HG03558 (cell line): ENCODE data around the gene SLC11A1.

ENCODE experiments used
- ATAC-seq: cut with Tn5 transposase; IDR thresholded peaks from one replicate; pipeline ENCODE4 v1.9.1; 2021; ENCODE audit warnings: moderate number of reproducible peaks; ENCODE audit not compliant: unreplicated experiment; ENCODE audit errors: extremely low read depth

Gene SLC11A1

DNA sequence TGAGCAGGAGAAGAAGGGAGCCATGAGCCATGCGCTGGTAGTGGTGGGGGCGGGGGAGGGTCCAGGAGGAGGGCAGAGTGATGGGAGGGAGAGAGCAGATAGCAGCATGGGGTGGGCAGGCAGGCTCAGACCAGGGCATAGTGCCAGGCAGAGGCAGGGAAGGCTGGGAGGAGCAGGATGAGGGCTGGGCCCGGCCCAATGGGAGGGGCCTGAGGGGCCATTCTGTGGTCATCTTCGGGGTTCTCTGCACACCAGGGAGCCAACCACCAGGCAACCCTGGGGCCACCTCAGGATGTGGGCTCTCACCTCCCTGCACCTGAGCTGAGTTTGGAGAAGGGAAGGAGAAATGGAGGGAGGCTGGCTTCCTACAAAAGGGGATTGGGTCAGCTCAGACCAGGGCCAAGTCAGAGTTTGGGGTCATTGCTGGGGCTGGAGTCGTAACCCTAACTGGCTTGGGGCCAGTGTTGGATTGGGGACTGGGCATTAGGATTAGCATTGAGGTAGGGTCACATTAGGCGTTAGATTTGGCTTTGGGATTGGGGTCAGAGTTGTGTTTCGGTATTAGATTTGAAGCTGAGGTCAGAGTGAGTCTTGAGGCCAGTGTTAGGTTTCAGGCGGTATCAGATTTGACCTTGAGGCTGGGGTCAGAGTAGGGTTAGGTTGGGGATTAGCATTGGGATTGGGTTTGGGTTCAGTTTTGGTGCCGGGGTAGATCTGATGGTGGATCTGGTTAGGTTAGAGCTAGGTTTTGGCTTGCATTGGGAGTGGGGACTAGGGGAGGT lies 48.0 kb downstream of the SLC11A1 start:
- no peak for ATAC-seq

GRCh38 chr2:218430721-218431120 lies 48.6 kb downstream of the SLC11A1 start:
- no peak for ATAC-seq

DNA sequence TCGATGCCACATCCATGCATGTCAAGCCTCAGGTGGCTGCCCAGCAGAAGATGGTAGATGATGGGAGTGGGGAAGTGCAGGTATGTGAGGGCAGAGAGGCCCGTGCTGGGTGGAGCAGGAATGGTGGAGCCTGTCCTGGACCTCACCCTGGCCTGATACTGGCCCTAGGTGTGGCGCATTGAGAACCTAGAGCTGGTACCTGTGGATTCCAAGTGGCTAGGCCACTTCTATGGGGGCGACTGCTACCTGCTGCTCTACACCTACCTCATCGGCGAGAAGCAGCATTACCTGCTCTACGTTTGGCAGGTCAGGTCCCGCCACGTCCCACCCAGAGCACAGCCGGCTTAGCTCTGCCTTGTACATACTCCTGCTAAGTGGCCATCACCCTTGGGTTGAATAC lies 49.8 kb downstream of the SLC11A1 start:
- no peak for ATAC-seq

DNA sequence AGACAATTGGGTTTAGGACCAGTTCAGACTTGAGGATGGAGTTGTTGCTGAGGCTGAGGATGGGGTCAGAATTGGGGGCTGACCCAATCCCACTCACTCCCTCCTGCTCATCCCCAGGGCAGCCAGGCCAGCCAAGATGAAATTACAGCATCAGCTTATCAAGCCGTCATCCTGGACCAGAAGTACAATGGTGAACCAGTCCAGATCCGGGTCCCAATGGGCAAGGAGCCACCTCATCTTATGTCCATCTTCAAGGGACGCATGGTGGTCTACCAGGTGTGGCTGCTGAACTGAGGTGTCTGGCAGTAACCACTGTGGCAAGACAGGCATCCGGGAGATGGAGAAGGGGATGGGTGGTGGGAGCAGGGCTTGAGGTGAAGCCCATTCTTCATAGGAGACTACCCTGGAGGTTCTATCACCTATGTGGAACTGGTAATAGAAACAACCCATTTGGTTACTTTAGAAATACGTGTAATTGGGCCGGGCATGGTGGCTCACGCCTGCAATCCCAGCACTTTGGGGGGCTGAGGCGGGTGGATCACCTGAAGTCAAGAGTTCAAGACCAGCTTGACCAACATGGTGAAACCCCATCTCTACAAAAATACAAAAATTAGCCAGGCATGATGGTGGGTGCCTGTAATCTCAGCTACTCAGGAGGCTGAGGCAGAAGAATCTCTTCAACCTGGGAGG lies 50.7 kb downstream of the SLC11A1 start:
- no peak for ATAC-seq

- no peak for ATAC-seq
These were observed 52.4 kb downstream of the SLC11A1 start for GRCh38 chr2:218434456-218434855.

DNA sequence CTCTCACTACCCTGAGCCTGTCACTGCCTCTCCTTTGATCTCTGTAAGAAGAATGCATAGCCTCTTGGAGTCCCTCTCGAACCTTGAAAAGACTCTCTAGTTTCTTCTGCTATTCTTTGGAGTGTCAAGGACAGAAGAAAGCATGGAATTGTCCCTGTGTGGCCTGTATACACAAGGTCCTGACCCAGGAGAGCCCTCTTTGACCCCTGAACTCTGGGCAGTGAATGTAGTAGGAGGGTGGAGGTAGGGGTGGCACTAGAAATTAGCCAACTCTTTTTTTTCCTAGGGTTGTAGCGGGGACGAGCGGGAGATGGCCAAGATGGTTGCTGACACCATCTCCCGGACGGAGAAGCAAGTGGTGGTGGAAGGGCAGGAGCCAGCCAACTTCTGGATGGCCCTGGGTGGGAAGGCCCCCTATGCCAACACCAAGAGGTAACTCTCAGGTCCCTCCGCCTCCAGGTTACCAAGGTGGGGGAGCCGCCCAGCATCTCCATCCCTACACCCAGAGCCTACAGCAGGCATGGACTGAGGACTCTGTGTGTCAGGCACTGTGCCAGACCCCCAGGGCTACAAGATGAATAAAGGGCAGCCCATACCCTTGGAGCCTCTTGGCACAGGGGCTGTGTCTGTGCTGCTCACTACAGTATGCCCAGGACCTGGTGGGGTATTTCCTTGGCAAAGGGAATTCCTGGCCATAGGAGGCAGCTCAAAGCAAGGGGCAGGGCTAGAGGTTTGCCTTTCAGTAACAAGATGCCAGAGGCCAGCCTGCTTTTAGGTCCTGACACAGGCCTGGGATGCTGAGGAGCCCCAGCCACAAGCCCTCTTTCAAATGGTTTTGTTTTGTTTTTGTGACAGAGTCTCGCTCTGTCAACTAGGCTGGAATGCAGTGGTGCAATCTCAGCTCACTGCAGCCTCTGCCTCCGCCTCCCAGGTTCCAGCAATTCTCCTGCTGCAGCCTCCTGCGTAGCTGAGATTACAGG lies 53.2 kb downstream of the SLC11A1 start:
- ATAC-seq, result no peak

- no peak for ATAC-seq
These were observed 54.9 kb downstream of the SLC11A1 start for GRCh38 chr2:218436992-218437391.

GRCh38 chr2:218437969-218438368 lies 55.9 kb downstream of the SLC11A1 start:
- ATAC-seq, result no peak

DNA sequence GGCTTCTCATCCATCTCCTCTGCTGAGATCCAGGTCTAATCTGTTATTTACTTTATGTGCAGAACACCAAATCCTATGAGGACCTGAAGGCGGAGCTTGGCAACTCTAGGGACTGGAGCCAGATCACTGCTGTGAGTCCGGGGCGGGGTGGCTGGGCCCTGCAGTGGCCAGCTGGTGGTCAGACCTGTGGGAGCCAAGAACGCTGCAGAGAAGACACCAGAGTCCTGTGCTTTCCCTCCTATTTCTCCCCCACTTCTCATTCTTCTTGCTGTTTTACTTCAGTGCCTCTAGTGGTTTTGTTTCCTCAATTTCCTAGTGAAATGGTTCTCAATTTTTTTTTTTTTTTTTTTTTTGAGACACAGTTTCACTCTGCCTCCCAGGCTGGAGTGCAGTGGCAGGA lies 56.5 kb downstream of the SLC11A1 start:
- no peak for ATAC-seq

- no peak for ATAC-seq
These were observed 62.8 kb downstream of the SLC11A1 start for GRCh38 chr2:218444692-218445357.

DNA sequence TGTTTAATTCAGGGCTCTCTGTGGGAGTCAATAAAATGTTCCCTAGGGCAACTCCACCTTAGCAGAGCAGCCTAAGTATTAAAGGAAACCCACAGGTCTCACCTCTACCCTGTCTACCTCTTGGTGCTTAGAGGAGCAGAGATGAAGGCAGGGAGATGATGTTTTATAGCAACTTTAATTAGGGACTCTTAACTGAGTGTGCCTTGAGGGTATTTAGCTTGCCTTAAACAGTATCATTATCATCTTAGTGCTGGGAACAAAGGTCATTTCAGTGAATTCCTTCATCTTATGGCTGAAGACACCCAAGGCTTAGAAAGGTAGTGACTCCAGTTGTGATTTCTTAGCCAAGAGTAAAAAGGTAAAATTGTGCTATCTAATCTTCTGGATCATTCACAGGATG lies 63.5 kb downstream of the SLC11A1 start:
- no peak for ATAC-seq
